ENCODE measurements around the gene WDR31. TPM values are rescaled to one million over a fixed set of nuclear protein-coding genes. Genes with fewer than 3 reads are reported as not detected.

The WDR31 gene
- total and polyA plus RNA-seq, 8 donors: 0.29 to 5.0 (median 1.3) TPM; not detected in 1

DNA sequence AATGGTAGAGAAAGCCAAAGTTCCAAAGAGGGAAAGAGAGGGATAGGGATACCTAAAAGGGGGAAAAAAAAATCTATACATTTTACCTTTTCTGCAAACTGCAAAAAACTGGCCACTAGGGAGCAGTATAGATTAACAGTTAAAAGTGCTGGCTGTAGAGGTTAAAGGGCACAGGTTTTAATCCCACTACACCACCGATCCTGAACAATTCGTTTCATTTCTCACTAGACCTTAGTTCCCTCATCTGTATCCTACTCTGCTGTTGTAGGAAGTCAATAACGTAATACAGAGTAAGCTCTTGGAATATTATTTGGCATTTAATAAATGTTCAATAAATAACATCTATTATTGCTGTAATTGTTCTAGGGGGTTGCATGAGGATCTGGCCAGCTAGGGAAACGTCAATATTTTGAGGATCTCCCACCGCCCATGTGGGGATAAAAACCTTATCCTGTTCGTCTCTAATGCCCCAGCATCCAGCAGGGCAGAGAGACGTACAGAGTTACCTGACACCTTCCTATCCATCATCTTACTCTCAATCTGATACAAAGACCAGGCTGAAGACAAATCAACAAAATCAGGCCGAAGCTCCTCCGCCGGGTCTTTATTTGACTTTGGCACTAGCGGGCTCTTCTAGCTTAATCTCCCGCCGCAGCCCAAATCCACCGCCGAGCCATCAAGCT is 65.5 kb downstream of the WDR31 start:
- intact Hi-C loops (cut with DNase I; ENCODE audit: low total_unique reads): loop anchor here (10.0 kb wide), 1 partner anchor 380 kb away; no protein-coding TSS in a partner anchor

GRCh38 chr9:113269871-113270270 is 70.2 kb downstream of the WDR31 start:
- Histone ChIP-seq H3K4me1 (peaks cover 0 to 19% (median 9%) of the 10 kb centered on the region in 4 donors), H3K4me3 (no peak overlapping the region), H3K36me3 (peaks cover 35 to 80% (median 76%) of the 10 kb centered on the region in 4 donors), H3K27ac (no peak overlapping the region), H3K9me3 (no peaks in the 10 kb centered on the region), H3K27me3 (no peaks in the 10 kb centered on the region)
- intact Hi-C loops (cut with DNase I; ENCODE audit: low total_unique reads): loop anchor here (10.0 kb wide), 1 partner anchor 385 kb away; no protein-coding TSS in a partner anchor
- 61 to 75% (median 69%) methylated on average over 2 of the region's 2 CpGs for WGBS, 5 donors
- TF ChIP-seq CTCF (IDR thresholded peaks at IDR 0.05) (no peak), EP300 (IDR thresholded peaks at IDR 0.05) (no peak)
- DNase-seq: no peak

More for the DNA sequence above, 65.5 kb downstream of the WDR31 start:
- H3K27me3 ChIP-seq: no peaks in the 10 kb centered on the region
- peak in 1 of 2 donors; percentile 85 for DNase-seq
- 0 to 1% (median 1%) methylated on average over 15 of the region's 15 CpGs for WGBS, 5 donors
- H3K4me1 ChIP-seq: peaks cover 9 to 45% (median 30%) of the 10 kb centered on the region in 4 donors
- H3K27ac ChIP-seq: peak overlapping the region; percentile 90 to 97 (median 96)
- TF ChIP-seq CTCF (IDR thresholded peaks at IDR 0.05) (peak in 5 of 7 experiments; percentile 44 to 80 (median 62)), POLR2AphosphoS5 (IDR thresholded peaks at IDR 0.05) (no peak)
- peaks cover 33 to 68% (median 64%) of the 10 kb centered on the region in 4 donors for H3K36me3 ChIP-seq
- peak overlapping the region; percentile 58 to 84 (median 79) for H3K4me3 ChIP-seq
- no peaks in the 10 kb centered on the region for H3K9me3 ChIP-seq

DNA sequence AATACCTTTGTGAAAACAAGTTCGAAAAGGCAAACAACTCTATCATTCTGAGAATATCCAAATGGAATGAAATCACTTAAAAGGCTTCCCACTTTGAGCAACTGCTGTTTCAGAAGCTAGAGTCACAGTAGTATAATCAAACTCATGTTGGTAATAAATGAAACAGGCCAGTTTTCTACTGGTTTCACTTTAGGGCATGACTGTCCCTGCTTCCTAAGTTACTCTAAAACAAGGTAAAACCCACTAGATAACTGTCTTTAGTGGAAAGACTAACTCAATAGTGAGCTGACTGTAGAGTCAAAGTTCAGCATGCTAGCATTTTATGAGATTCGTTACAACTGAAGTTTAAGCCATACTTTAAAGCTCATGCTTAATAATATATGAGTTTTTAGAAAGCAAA is 70.7 kb downstream of the WDR31 start:
- no peak for TF ChIP-seq CTCF (IDR thresholded peaks at IDR 0.05)
- no peak for TF ChIP-seq EP300 (IDR thresholded peaks at IDR 0.05)
- no peak for TF ChIP-seq POLR2AphosphoS5 (IDR thresholded peaks at IDR 0.05)
- TF ChIP-seq POLR2A (IDR thresholded peaks at IDR 0.05): no peak
- intact Hi-C loops (cut with DNase I; ENCODE audit: low total_unique reads): no loop called here
- Histone ChIP-seq H3K27me3 (no peaks in the 10 kb centered on the region), H3K4me3 (no peak overlapping the region), H3K36me3 (peaks cover 35 to 82% (median 76%) of the 10 kb centered on the region in 4 donors), H3K27ac (no peak overlapping the region), H3K9me3 (no peaks in the 10 kb centered on the region), H3K4me1 (peaks cover 0 to 15% (median 7%) of the 10 kb centered on the region in 4 donors)
- DNase-seq: no peak
- WGBS, 5 donors: 89 to 97% (median 91%) methylated on average over 2 of the region's 2 CpGs

GRCh38 chr9:113267911-113268566 is 72.0 kb downstream of the WDR31 start:
- DNase-seq: no peak
- intact Hi-C loops (cut with DNase I; ENCODE audit: low total_unique reads): no loop called here
- Histone ChIP-seq H3K36me3 (peaks cover 35 to 80% (median 74%) of the 10 kb centered on the region in 4 donors), H3K4me3 (no peak overlapping the region), H3K27me3 (no peaks in the 10 kb centered on the region), H3K9me3 (no peaks in the 10 kb centered on the region), H3K27ac (no peak overlapping the region), H3K4me1 (peaks cover 0 to 8% (median 0%) of the 10 kb centered on the region in 4 donors)
- TF ChIP-seq POLR2A (IDR thresholded peaks at IDR 0.05): no peak
- TF ChIP-seq POLR2AphosphoS5 (IDR thresholded peaks at IDR 0.05): no peak
- no peak for TF ChIP-seq EP300 (IDR thresholded peaks at IDR 0.05)
- TF ChIP-seq CTCF (IDR thresholded peaks at IDR 0.05): no peak
- WGBS, 5 donors: 86 to 94% (median 90%) methylated on average over 4 of the region's 4 CpGs

Data from stomach (tissue), 9 donors.